ENCODE measurements around the gene CYYR1.

CYYR1 gene

GRCh38 chr21:26515257-26515656, 57.8 kb downstream of the CYYR1 start:
- H3K9me3 ChIP-seq (ENCODE audit: control insufficient read depth in 1 of 2, low read length in 2 of 2), result no peaks in the 10 kb centered on the region
- H3K36me3 ChIP-seq (ENCODE audit: control insufficient read depth in 1 of 2, insufficient read depth in 2 of 2, low read length in 2 of 2), result no peaks in the 10 kb centered on the region
- H3K4me1 ChIP-seq (ENCODE audit: control insufficient read depth in 1 of 2, insufficient read depth in 2 of 2, low read length in 2 of 2), result no peaks in the 10 kb centered on the region
- H3K4me3 ChIP-seq (ENCODE audit: low read depth in 1 of 2, low read length in 2 of 2), result no peak overlapping the region
- H3K27ac ChIP-seq (ENCODE audit: low read length), result no peak overlapping the region
- no peaks in the 10 kb centered on the region for H3K27me3 ChIP-seq (ENCODE audit: low read depth, low read length)

- H3K9me3 ChIP-seq (ENCODE audit: control insufficient read depth in 1 of 2, low read length in 2 of 2), result no peaks in the 10 kb centered on the region
- H3K4me1 ChIP-seq (ENCODE audit: control insufficient read depth in 1 of 2, insufficient read depth in 2 of 2, low read length in 2 of 2), result no peaks in the 10 kb centered on the region
- no peak overlapping the region for H3K4me3 ChIP-seq (ENCODE audit: low read depth in 1 of 2, low read length in 2 of 2)
- no peak overlapping the region for H3K27ac ChIP-seq (ENCODE audit: low read length)
- no peaks in the 10 kb centered on the region for H3K27me3 ChIP-seq (ENCODE audit: low read depth, low read length)
- no peaks in the 10 kb centered on the region for H3K36me3 ChIP-seq (ENCODE audit: control insufficient read depth in 1 of 2, insufficient read depth in 2 of 2, low read length in 2 of 2)
These were observed 59.9 kb downstream of the CYYR1 start for GRCh38 chr21:26513212-26513611.

- Histone ChIP-seq H3K27ac (ENCODE audit: low read length) (no peak overlapping the region), H3K9me3 (ENCODE audit: control insufficient read depth in 1 of 2, low read length in 2 of 2) (no peaks in the 10 kb centered on the region), H3K4me3 (ENCODE audit: low read depth in 1 of 2, low read length in 2 of 2) (no peak overlapping the region), H3K27me3 (ENCODE audit: low read depth, low read length) (no peaks in the 10 kb centered on the region), H3K4me1 (ENCODE audit: control insufficient read depth in 1 of 2, insufficient read depth in 2 of 2, low read length in 2 of 2) (no peaks in the 10 kb centered on the region), H3K36me3 (ENCODE audit: control insufficient read depth in 1 of 2, insufficient read depth in 2 of 2, low read length in 2 of 2) (no peaks in the 10 kb centered on the region)
These were observed 60.4 kb downstream of the CYYR1 start for GRCh38 chr21:26512664-26513063.

- Histone ChIP-seq H3K9me3 (ENCODE audit: control insufficient read depth in 1 of 2, low read length in 2 of 2) (no peaks in the 10 kb centered on the region), H3K27me3 (ENCODE audit: low read depth, low read length) (no peaks in the 10 kb centered on the region), H3K27ac (ENCODE audit: low read length) (no peak overlapping the region), H3K4me3 (ENCODE audit: low read depth in 1 of 2, low read length in 2 of 2) (no peak overlapping the region), H3K4me1 (ENCODE audit: control insufficient read depth in 1 of 2, insufficient read depth in 2 of 2, low read length in 2 of 2) (no peaks in the 10 kb centered on the region), H3K36me3 (ENCODE audit: control insufficient read depth in 1 of 2, insufficient read depth in 2 of 2, low read length in 2 of 2) (no peaks in the 10 kb centered on the region)
These were observed 64.2 kb downstream of the CYYR1 start for GRCh38 chr21:26508903-26509302.

GRCh38 chr21:26506956-26507355, 66.1 kb downstream of the CYYR1 start:
- Histone ChIP-seq H3K36me3 (ENCODE audit: control insufficient read depth in 1 of 2, insufficient read depth in 2 of 2, low read length in 2 of 2) (no peaks in the 10 kb centered on the region), H3K4me1 (ENCODE audit: control insufficient read depth in 1 of 2, insufficient read depth in 2 of 2, low read length in 2 of 2) (no peaks in the 10 kb centered on the region), H3K27me3 (ENCODE audit: low read depth, low read length) (no peaks in the 10 kb centered on the region), H3K27ac (ENCODE audit: low read length) (no peak overlapping the region), H3K9me3 (ENCODE audit: control insufficient read depth in 1 of 2, low read length in 2 of 2) (no peaks in the 10 kb centered on the region), H3K4me3 (ENCODE audit: low read depth in 1 of 2, low read length in 2 of 2) (no peak overlapping the region)

- Histone ChIP-seq H3K27ac (ENCODE audit: low read length) (no peak overlapping the region), H3K9me3 (ENCODE audit: control insufficient read depth in 1 of 2, low read length in 2 of 2) (no peaks in the 10 kb centered on the region)
These were observed 67.9 kb downstream of the CYYR1 start for GRCh38 chr21:26505211-26505610.

GRCh38 chr21:26503414-26503813, 69.7 kb downstream of the CYYR1 start:
- Histone ChIP-seq H3K9me3 (ENCODE audit: control insufficient read depth in 1 of 2, low read length in 2 of 2) (no peaks in the 10 kb centered on the region), H3K4me3 (ENCODE audit: low read depth in 1 of 2, low read length in 2 of 2) (no peak overlapping the region), H3K36me3 (ENCODE audit: control insufficient read depth in 1 of 2, insufficient read depth in 2 of 2, low read length in 2 of 2) (no peaks in the 10 kb centered on the region), H3K4me1 (ENCODE audit: control insufficient read depth in 1 of 2, insufficient read depth in 2 of 2, low read length in 2 of 2) (no peaks in the 10 kb centered on the region), H3K27me3 (ENCODE audit: low read depth, low read length) (no peaks in the 10 kb centered on the region), H3K27ac (ENCODE audit: low read length) (no peak overlapping the region)

More at GRCh38 chr21:26505211-26505610, 67.9 kb downstream of the CYYR1 start:
- Histone ChIP-seq H3K4me1 (ENCODE audit: control insufficient read depth in 1 of 2, insufficient read depth in 2 of 2, low read length in 2 of 2) (no peaks in the 10 kb centered on the region), H3K36me3 (ENCODE audit: control insufficient read depth in 1 of 2, insufficient read depth in 2 of 2, low read length in 2 of 2) (no peaks in the 10 kb centered on the region), H3K4me3 (ENCODE audit: low read depth in 1 of 2, low read length in 2 of 2) (no peak overlapping the region), H3K27me3 (ENCODE audit: low read depth, low read length) (no peaks in the 10 kb centered on the region)

GRCh38 chr21:26501495-26502021, 71.5 kb downstream of the CYYR1 start:
- Histone ChIP-seq H3K9me3 (ENCODE audit: control insufficient read depth in 1 of 2, low read length in 2 of 2) (no peaks in the 10 kb centered on the region), H3K36me3 (ENCODE audit: control insufficient read depth in 1 of 2, insufficient read depth in 2 of 2, low read length in 2 of 2) (no peaks in the 10 kb centered on the region), H3K4me1 (ENCODE audit: control insufficient read depth in 1 of 2, insufficient read depth in 2 of 2, low read length in 2 of 2) (no peaks in the 10 kb centered on the region), H3K4me3 (ENCODE audit: low read depth in 1 of 2, low read length in 2 of 2) (no peak overlapping the region), H3K27ac (ENCODE audit: low read length) (no peak overlapping the region), H3K27me3 (ENCODE audit: low read depth, low read length) (no peaks in the 10 kb centered on the region)

- Histone ChIP-seq H3K36me3 (ENCODE audit: control insufficient read depth in 1 of 2, insufficient read depth in 2 of 2, low read length in 2 of 2) (no peaks in the 10 kb centered on the region), H3K4me1 (ENCODE audit: control insufficient read depth in 1 of 2, insufficient read depth in 2 of 2, low read length in 2 of 2) (no peaks in the 10 kb centered on the region), H3K27ac (ENCODE audit: low read length) (no peak overlapping the region), H3K9me3 (ENCODE audit: control insufficient read depth in 1 of 2, low read length in 2 of 2) (no peaks in the 10 kb centered on the region), H3K4me3 (ENCODE audit: low read depth in 1 of 2, low read length in 2 of 2) (no peak overlapping the region), H3K27me3 (ENCODE audit: low read depth, low read length) (no peaks in the 10 kb centered on the region)
These were observed 73.6 kb downstream of the CYYR1 start for GRCh38 chr21:26499495-26499894.

- Histone ChIP-seq H3K36me3 (ENCODE audit: control insufficient read depth in 1 of 2, insufficient read depth in 2 of 2, low read length in 2 of 2) (no peaks in the 10 kb centered on the region), H3K27ac (ENCODE audit: low read length) (no peak overlapping the region), H3K4me3 (ENCODE audit: low read depth in 1 of 2, low read length in 2 of 2) (no peak overlapping the region), H3K9me3 (ENCODE audit: control insufficient read depth in 1 of 2, low read length in 2 of 2) (no peaks in the 10 kb centered on the region), H3K4me1 (ENCODE audit: control insufficient read depth in 1 of 2, insufficient read depth in 2 of 2, low read length in 2 of 2) (no peaks in the 10 kb centered on the region), H3K27me3 (ENCODE audit: low read depth, low read length) (no peaks in the 10 kb centered on the region)
These were observed 77.7 kb downstream of the CYYR1 start for GRCh38 chr21:26495283-26495849.

GRCh38 chr21:26491663-26492062, 81.4 kb downstream of the CYYR1 start:
- H3K36me3 ChIP-seq (ENCODE audit: control insufficient read depth in 1 of 2, insufficient read depth in 2 of 2, low read length in 2 of 2), result no peaks in the 10 kb centered on the region
- no peaks in the 10 kb centered on the region for H3K9me3 ChIP-seq (ENCODE audit: control insufficient read depth in 1 of 2, low read length in 2 of 2)
- no peak overlapping the region for H3K4me3 ChIP-seq (ENCODE audit: low read depth in 1 of 2, low read length in 2 of 2)
- H3K27ac ChIP-seq (ENCODE audit: low read length), result no peak overlapping the region
- H3K27me3 ChIP-seq (ENCODE audit: low read depth, low read length), result no peaks in the 10 kb centered on the region
- no peaks in the 10 kb centered on the region for H3K4me1 ChIP-seq (ENCODE audit: control insufficient read depth in 1 of 2, insufficient read depth in 2 of 2, low read length in 2 of 2)

GRCh38 chr21:26490771-26491170, 82.3 kb downstream of the CYYR1 start:
- Histone ChIP-seq H3K36me3 (ENCODE audit: control insufficient read depth in 1 of 2, insufficient read depth in 2 of 2, low read length in 2 of 2) (no peaks in the 10 kb centered on the region), H3K27ac (ENCODE audit: low read length) (no peak overlapping the region), H3K9me3 (ENCODE audit: control insufficient read depth in 1 of 2, low read length in 2 of 2) (no peaks in the 10 kb centered on the region), H3K4me3 (ENCODE audit: low read depth in 1 of 2, low read length in 2 of 2) (no peak overlapping the region), H3K4me1 (ENCODE audit: control insufficient read depth in 1 of 2, insufficient read depth in 2 of 2, low read length in 2 of 2) (no peaks in the 10 kb centered on the region), H3K27me3 (ENCODE audit: low read depth, low read length) (no peaks in the 10 kb centered on the region)

Data from muscle layer of duodenum (tissue), 2 donors.